ENCODE data around the gene FILIP1L. TPM values are rescaled to one million over a fixed set of nuclear protein-coding genes. Genes with fewer than 3 reads are reported as not detected.

Gene FILIP1L
- polyA plus RNA-seq, 3 donors = 0.13 to 0.40 (median 0.25) TPM

- no peak overlapping the region for H3K4me3 ChIP-seq (replicated peaks in 1 of 3; ENCODE audit: low read depth in 2 of 3, low read length in 3 of 3)
- H3K9me3 ChIP-seq (replicated peaks in 1 of 2; ENCODE audit: control insufficient read depth in 1 of 2, insufficient read depth in 1 of 2, low read length in 2 of 2) = no peaks in the 10 kb centered on the region
- H3K36me3 ChIP-seq (replicated peaks in 1 of 2; ENCODE audit: control insufficient read depth in 1 of 2, insufficient read depth in 2 of 2, low read length in 2 of 2) = no peaks in the 10 kb centered on the region
- Mint-ChIP-seq H3K27me3 (ENCODE audit: low read depth in 3 of 3) (peaks cover 0 to 6% (median 2%) of the 10 kb centered on the region in 3 donors), H3K36me3 (no peaks in the 10 kb centered on the region), H3K9me3 (no peaks in the 10 kb centered on the region), H3K4me3 (no peak overlapping the region), H3K27ac (no peak overlapping the region), H3K4me1 (peaks cover 11% of the 10 kb centered on the region)
- H3K9ac ChIP-seq (ENCODE audit: insufficient read depth, low read length, poor library complexity, severe bottlenecking) = no peak overlapping the region
- peaks cover 0 to 6% of the 10 kb centered on the region in 2 donors for H3K4me1 ChIP-seq (ENCODE audit: control insufficient read depth in 1 of 2, insufficient read depth in 2 of 2, low read length in 2 of 2)
- H2AFZ ChIP-seq (ENCODE audit: insufficient read depth, low read depth, low read length, poor library complexity, severe bottlenecking) = no peak overlapping the region
- no peak for DNase-seq
- no peak overlapping the region for H3K4me2 ChIP-seq (replicated peaks; ENCODE audit: extremely low read depth, low read length, poor library complexity, severe bottlenecking)
- TF ChIP-seq CTCF (IDR thresholded peaks at IDR 0.05) = no peak
- intact Hi-C loops (cut with micrococcal nuclease) = no loop called here
- H3K27me3 ChIP-seq (ENCODE audit: control insufficient read depth in 2 of 2, insufficient read depth in 2 of 2, low read length in 2 of 2) = peaks cover 0 to 2% of the 10 kb centered on the region in 2 donors
- H4K20me1 ChIP-seq (ENCODE audit: insufficient read depth, low read length) = no peaks in the 10 kb centered on the region
- H3K79me2 ChIP-seq (ENCODE audit: insufficient read depth, low read length) = no peaks in the 10 kb centered on the region
- no peak overlapping the region for H3K27ac ChIP-seq (ENCODE audit: low read depth in 1 of 2, low read length in 2 of 2)
Measured at GRCh38 chr3:99872923-99873254, 241.4 kb downstream of the FILIP1L start.

- WGBS (ENCODE audit: insufficient coverage) = no CpG with 5 or more reads among the region's 4 CpGs
Measured at GRCh38 chr3:99871231-99872045, 242.9 kb downstream of the FILIP1L start.

More at GRCh38 chr3:99871231-99872045, 242.9 kb downstream of the FILIP1L start:
- H3K36me3 ChIP-seq (replicated peaks in 1 of 2; ENCODE audit: control insufficient read depth in 1 of 2, insufficient read depth in 2 of 2, low read length in 2 of 2) = no peaks in the 10 kb centered on the region
- no peak overlapping the region for H3K9ac ChIP-seq (ENCODE audit: insufficient read depth, low read length, poor library complexity, severe bottlenecking)
- H4K20me1 ChIP-seq (ENCODE audit: insufficient read depth, low read length) = no peaks in the 10 kb centered on the region
- no peaks in the 10 kb centered on the region for H3K9me3 ChIP-seq (replicated peaks in 1 of 2; ENCODE audit: control insufficient read depth in 1 of 2, insufficient read depth in 1 of 2, low read length in 2 of 2)
- peaks cover 0 to 6% (median 2%) of the 10 kb centered on the region in 3 donors for H3K27me3 Mint-ChIP-seq (ENCODE audit: low read depth in 3 of 3)
- H3K9me3 Mint-ChIP-seq = no peaks in the 10 kb centered on the region
- H3K4me1 ChIP-seq (ENCODE audit: control insufficient read depth in 1 of 2, insufficient read depth in 2 of 2, low read length in 2 of 2) = peaks cover 0 to 6% of the 10 kb centered on the region in 2 donors
- H3K4me1 Mint-ChIP-seq = peaks cover 6% of the 10 kb centered on the region
- intact Hi-C loops (cut with micrococcal nuclease) = no loop called here
- no peak overlapping the region for H3K4me2 ChIP-seq (replicated peaks; ENCODE audit: extremely low read depth, low read length, poor library complexity, severe bottlenecking)
- no peak overlapping the region for H2AFZ ChIP-seq (ENCODE audit: insufficient read depth, low read depth, low read length, poor library complexity, severe bottlenecking)
- H3K79me2 ChIP-seq (ENCODE audit: insufficient read depth, low read length) = no peaks in the 10 kb centered on the region
- TF ChIP-seq CTCF (IDR thresholded peaks at IDR 0.05) = no peak
- H3K27ac Mint-ChIP-seq = no peak overlapping the region
- H3K4me3 Mint-ChIP-seq = no peak overlapping the region
- no peak overlapping the region for H3K4me3 ChIP-seq (replicated peaks in 1 of 3; ENCODE audit: low read depth in 2 of 3, low read length in 3 of 3)
- H3K27ac ChIP-seq (ENCODE audit: low read depth in 1 of 2, low read length in 2 of 2) = no peak overlapping the region
- no peak for DNase-seq
- no peaks in the 10 kb centered on the region for H3K36me3 Mint-ChIP-seq
- H3K27me3 ChIP-seq (ENCODE audit: control insufficient read depth in 2 of 2, insufficient read depth in 2 of 2, low read length in 2 of 2) = peaks cover 0 to 2% of the 10 kb centered on the region in 2 donors

Measured in CD14-positive monocyte (primary cell).